T-helper 17 cell (primary cell): ENCODE results near the gene DNAJB11. TPM values are rescaled to one million over a fixed set of nuclear protein-coding genes. Genes with fewer than 3 reads are reported as not detected.

Experiments
- ATAC-seq: fragments of 150-1000 bp; cut with Tn5 transposase; 2 replicates; pipeline ENCODE4 v1.10.0; 2021; ENCODE audit warnings: mild to moderate bottlenecking, moderate library complexity
- DNase-seq, 3 donors: peaks; one replicate each; pipeline versions ENCODE4 v3.0.0 to v3.0.0-alpha.2; 2020 to 2021
- H3K9me3 ChIP-seq: one replicate; pipeline ENCODE4 v1.7.0; 2013; ENCODE audit warnings: low read length, mild to moderate bottlenecking; ENCODE audit not compliant: control insufficient read depth, poor library complexity, severe bottlenecking
- H3K27ac Mint-ChIP-seq: one replicate; pipeline ENCODE4 v1.8.0; 2022; ENCODE audit warnings: mild to moderate bottlenecking, moderate library complexity, mixed read lengths
- H3K27me3 Mint-ChIP-seq: one replicate; pipeline ENCODE4 v1.8.0; 2022; ENCODE audit warnings: mixed read lengths
- H3K36me3 Mint-ChIP-seq: one replicate; pipeline ENCODE4 v1.8.0; 2022; ENCODE audit warnings: low read depth, mixed read lengths
- H3K4me1 Mint-ChIP-seq: one replicate; pipeline ENCODE4 v1.8.0; 2022; ENCODE audit warnings: mild to moderate bottlenecking, mixed read lengths
- H3K4me3 Mint-ChIP-seq: one replicate; pipeline ENCODE4 v1.8.0; 2022; ENCODE audit warnings: mild to moderate bottlenecking, moderate library complexity, mixed read lengths
- total RNA-seq, 4 donors: library from RNA in 2 of 4; stranded (reverse) in 2 of 4; gene quantifications; one replicate each; pipeline ENCODE4 v1.2.3 and lab custom pipeline; 2022 to 2026

Gene DNAJB11
- total RNA-seq, 2 donors from 2014 or later: 83.4 to 101 TPM

- no peak overlapping the region for H3K4me3 Mint-ChIP-seq
- no peaks in the 10 kb centered on the region for H3K9me3 ChIP-seq
- H3K27ac Mint-ChIP-seq: no peak overlapping the region
- DNase-seq: no peak
- H3K27me3 Mint-ChIP-seq: peaks cover 55% of the 10 kb centered on the region
- peaks cover 5% of the 10 kb centered on the region for H3K36me3 Mint-ChIP-seq
- ATAC-seq: no peak
- H3K4me1 Mint-ChIP-seq: peaks cover 17% of the 10 kb centered on the region
Measured at GRCh38 chr3:186618318-186618938, 47.9 kb downstream of the DNAJB11 start.

- DNase-seq (no peak), ATAC-seq (no peak)
- peaks cover 50% of the 10 kb centered on the region for H3K27me3 Mint-ChIP-seq
- H3K4me3 Mint-ChIP-seq: no peak overlapping the region
- H3K27ac Mint-ChIP-seq: no peak overlapping the region
- H3K36me3 Mint-ChIP-seq: peaks cover 5% of the 10 kb centered on the region
- peaks cover 11% of the 10 kb centered on the region for H3K4me1 Mint-ChIP-seq
- H3K9me3 ChIP-seq: no peaks in the 10 kb centered on the region
Measured at GRCh38 chr3:186619787-186620212, 49.3 kb downstream of the DNAJB11 start.

- Mint-ChIP-seq H3K27ac (no peak overlapping the region), H3K4me1 (peaks cover 9% of the 10 kb centered on the region), H3K27me3 (peaks cover 46% of the 10 kb centered on the region), H3K4me3 (no peak overlapping the region), H3K36me3 (peaks cover 3% of the 10 kb centered on the region)
- H3K9me3 ChIP-seq: no peaks in the 10 kb centered on the region
- ATAC-seq (no peak), DNase-seq (no peak)
Measured at GRCh38 chr3:186620213-186621092, 49.9 kb downstream of the DNAJB11 start.

- no peak overlapping the region for H3K4me3 Mint-ChIP-seq
- ATAC-seq (no peak), DNase-seq (no peak)
- H3K4me1 Mint-ChIP-seq: peaks cover 2% of the 10 kb centered on the region
- no peaks in the 10 kb centered on the region for H3K9me3 ChIP-seq
- no peak overlapping the region for H3K27ac Mint-ChIP-seq
- peaks cover 44% of the 10 kb centered on the region for H3K27me3 Mint-ChIP-seq
- peaks cover 3% of the 10 kb centered on the region for H3K36me3 Mint-ChIP-seq
Measured at GRCh38 chr3:186621894-186622650, 51.6 kb downstream of the DNAJB11 start.

GRCh38 chr3:186622651-186623310 lies 52.3 kb downstream of the DNAJB11 start:
- Mint-ChIP-seq H3K4me1 (no peaks in the 10 kb centered on the region), H3K4me3 (no peak overlapping the region), H3K27ac (no peak overlapping the region), H3K36me3 (peaks cover 3% of the 10 kb centered on the region), H3K27me3 (peaks cover 37% of the 10 kb centered on the region)
- no peak for DNase-seq
- no peak for ATAC-seq
- no peaks in the 10 kb centered on the region for H3K9me3 ChIP-seq

- H3K27me3 Mint-ChIP-seq: peaks cover 29% of the 10 kb centered on the region
- no peak overlapping the region for H3K27ac Mint-ChIP-seq
- no peak for ATAC-seq
- no peaks in the 10 kb centered on the region for H3K4me1 Mint-ChIP-seq
- no peak overlapping the region for H3K4me3 Mint-ChIP-seq
- DNase-seq: no peak
- no peaks in the 10 kb centered on the region for H3K9me3 ChIP-seq
- peaks cover 3% of the 10 kb centered on the region for H3K36me3 Mint-ChIP-seq
Measured at GRCh38 chr3:186624598-186624997, 54.1 kb downstream of the DNAJB11 start.

DNA sequence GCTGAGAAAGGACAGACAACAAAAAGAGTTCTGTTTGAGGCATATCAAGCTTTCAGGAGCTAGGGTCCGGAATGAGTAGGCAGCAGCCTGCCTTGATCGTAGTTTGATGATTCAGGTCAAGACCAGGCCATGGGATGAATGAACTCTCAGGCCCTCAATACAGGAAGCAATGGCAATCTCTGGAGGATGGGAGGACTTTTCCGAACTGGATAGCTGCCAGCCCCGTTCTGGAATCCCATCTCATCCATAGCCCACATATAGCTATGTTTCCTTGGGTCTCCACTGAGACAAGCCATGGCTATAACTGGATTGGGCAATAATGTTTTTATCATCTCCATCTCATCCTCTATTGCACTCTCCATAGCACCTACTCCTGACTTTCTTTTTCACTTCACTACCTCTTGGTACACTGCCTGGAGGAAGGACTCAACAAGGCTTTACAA lies 55.1 kb downstream of the DNAJB11 start:
- Mint-ChIP-seq H3K36me3 (peaks cover 3% of the 10 kb centered on the region), H3K4me3 (no peak overlapping the region), H3K27me3 (peaks cover 27% of the 10 kb centered on the region), H3K27ac (no peak overlapping the region), H3K4me1 (peaks cover 3% of the 10 kb centered on the region)
- H3K9me3 ChIP-seq: no peaks in the 10 kb centered on the region
- DNase-seq: no peak
- no peak for ATAC-seq

GRCh38 chr3:186626254-186626847 lies 55.8 kb downstream of the DNAJB11 start:
- peaks cover 6% of the 10 kb centered on the region for H3K36me3 Mint-ChIP-seq
- no peak overlapping the region for H3K4me3 Mint-ChIP-seq
- no peaks in the 10 kb centered on the region for H3K9me3 ChIP-seq
- no peak for DNase-seq
- H3K27me3 Mint-ChIP-seq: peaks cover 26% of the 10 kb centered on the region
- peaks cover 3% of the 10 kb centered on the region for H3K4me1 Mint-ChIP-seq
- ATAC-seq: no peak
- no peak overlapping the region for H3K27ac Mint-ChIP-seq

DNA sequence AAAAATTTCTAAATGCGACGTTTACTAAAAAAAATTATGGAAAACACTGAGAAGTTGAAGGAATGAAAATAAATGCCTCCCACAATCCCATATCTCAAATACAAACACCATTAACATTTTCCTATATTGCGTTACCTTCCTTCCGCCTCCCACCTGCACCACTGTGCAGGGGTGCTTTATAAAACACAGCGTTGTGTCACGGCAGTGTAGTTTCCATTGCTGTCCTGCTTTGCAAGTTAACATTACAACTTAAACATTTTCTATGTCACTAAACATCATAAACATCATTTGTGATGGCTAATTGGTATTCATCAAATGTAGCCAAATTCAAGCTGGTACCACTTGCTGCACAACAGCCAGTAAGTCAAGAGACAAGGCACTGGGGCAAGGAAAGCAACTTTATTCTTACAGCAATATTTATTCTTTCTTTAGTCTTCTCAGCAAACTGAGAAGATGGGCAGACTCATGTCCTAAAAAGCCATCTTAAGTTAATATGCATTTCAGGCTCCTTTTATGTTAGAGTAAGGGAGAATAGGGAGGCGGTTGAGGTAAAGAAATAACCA lies 57.4 kb downstream of the DNAJB11 start:
- Mint-ChIP-seq H3K4me3 (no peak overlapping the region), H3K4me1 (peaks cover 3% of the 10 kb centered on the region), H3K27me3 (peaks cover 14% of the 10 kb centered on the region), H3K27ac (no peak overlapping the region), H3K36me3 (peaks cover 3% of the 10 kb centered on the region)
- no peak for ATAC-seq
- no peaks in the 10 kb centered on the region for H3K9me3 ChIP-seq
- DNase-seq: no peak

DNA sequence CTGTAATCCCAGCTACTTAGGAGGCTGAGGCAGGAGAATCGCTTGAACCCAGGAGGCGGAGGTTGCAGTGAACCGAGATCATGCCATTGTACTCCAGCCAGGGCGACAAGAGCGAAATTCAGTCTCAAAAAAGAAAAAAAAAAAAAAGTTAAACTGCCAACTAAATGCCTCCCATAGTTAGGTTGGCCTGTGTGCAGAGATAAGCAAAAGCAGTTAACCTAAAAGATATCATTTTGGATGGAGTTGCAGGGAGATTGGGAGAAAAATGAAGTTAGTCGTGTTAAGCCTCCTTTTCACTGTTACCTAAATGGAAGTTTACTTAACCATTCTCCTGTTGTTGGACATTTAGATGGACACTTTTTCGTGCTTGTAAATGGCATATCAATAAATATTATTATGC lies 58.2 kb downstream of the DNAJB11 start:
- peaks cover 3% of the 10 kb centered on the region for H3K36me3 Mint-ChIP-seq
- ATAC-seq (no peak), DNase-seq (no peak)
- peaks cover 3% of the 10 kb centered on the region for H3K4me1 Mint-ChIP-seq
- H3K4me3 Mint-ChIP-seq: no peak overlapping the region
- H3K27me3 Mint-ChIP-seq: peaks cover 10% of the 10 kb centered on the region
- H3K9me3 ChIP-seq: no peaks in the 10 kb centered on the region
- H3K27ac Mint-ChIP-seq: no peak overlapping the region

DNA sequence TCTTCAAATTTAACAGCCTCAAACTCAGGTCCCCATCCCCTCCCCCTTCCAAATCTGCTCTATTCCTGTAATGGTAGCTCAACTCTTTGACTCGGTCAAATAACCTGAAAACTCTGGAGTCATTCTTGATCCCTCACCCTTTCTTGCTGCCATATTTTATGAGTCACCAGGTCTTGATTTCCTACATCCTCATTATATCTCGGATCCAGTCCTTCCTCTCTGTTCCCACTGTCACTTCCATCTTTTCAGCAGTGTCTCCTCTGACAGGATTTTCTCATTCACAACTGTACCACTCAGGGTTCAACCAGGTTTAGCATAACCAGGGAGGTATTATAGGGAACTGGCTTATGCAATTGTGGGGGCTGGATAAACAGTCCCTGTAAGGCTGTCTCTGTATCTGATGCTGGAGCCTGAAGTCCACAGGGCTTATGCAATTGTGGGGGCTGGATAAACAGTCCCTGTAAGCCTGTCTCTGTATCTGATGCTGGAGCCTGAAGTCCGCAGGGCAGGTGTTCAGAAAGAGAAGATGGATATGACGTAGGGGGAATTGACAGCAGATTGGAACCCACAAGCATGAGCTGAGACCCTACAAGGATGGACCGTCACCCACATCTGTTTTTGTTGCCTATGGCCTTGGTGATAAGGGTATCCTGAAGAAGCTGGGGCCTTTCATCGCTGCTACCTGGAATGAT lies 60.6 kb downstream of the DNAJB11 start:
- H3K4me1 Mint-ChIP-seq: peaks cover 3% of the 10 kb centered on the region
- DNase-seq: no peak
- no peaks in the 10 kb centered on the region for H3K9me3 ChIP-seq
- H3K4me3 Mint-ChIP-seq: no peak overlapping the region
- peaks cover 3% of the 10 kb centered on the region for H3K36me3 Mint-ChIP-seq
- no peak overlapping the region for H3K27ac Mint-ChIP-seq
- H3K27me3 Mint-ChIP-seq: peaks cover 16% of the 10 kb centered on the region
- no peak for ATAC-seq

DNA sequence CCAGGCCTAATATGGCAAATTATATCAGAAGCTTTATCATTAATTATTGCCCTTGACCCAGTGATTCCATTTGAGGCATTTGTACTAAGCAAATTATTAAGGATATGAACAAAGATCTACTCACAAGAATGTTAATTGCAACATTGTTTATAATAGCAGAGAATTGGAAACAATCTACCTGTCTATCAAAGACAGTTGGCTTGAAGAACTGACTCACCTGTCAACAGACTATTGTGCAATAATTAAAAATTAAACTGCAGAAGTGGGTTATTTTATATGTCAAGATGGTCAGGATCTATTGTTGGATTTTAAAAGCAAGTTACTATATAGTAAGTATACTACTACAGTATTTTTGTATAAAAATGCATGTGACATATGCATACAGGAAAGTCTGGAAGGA lies 63.0 kb downstream of the DNAJB11 start:
- ATAC-seq (no peak), DNase-seq (no peak)
- H3K4me3 Mint-ChIP-seq: no peak overlapping the region
- H3K27me3 Mint-ChIP-seq: peaks cover 30% of the 10 kb centered on the region
- no peaks in the 10 kb centered on the region for H3K9me3 ChIP-seq
- peaks cover 3% of the 10 kb centered on the region for H3K4me1 Mint-ChIP-seq
- peaks cover 3% of the 10 kb centered on the region for H3K36me3 Mint-ChIP-seq
- no peak overlapping the region for H3K27ac Mint-ChIP-seq
